HUDEP-2 (cell line): Measurements from ENCODE around the gene IFIT5.
A peak's percentile ranks its signal among the peaks of the same experiment; 100 is the strongest.
"Not testable (repeated sequence)": the region's sequence is repeated elsewhere in the genome, so short reads cannot be mapped to it uniquely, and the experiment has no call there.

Experiments
- DNase-seq, 76 experiments: peaks; one replicate each; lab custom pipeline; 2025; ENCODE audit not compliant: unreplicated experiment in 76 of 76; lab: John Stamatoyannopoulos, UW

IFIT5 gene

GRCh38 chr10:89392974-89393373 is 21.4 kb upstream of the IFIT5 start:
- DNase-seq: no peak

- no peak for DNase-seq
These were observed 20.5 kb upstream of the IFIT5 start for GRCh38 chr10:89393898-89394297.

GRCh38 chr10:89395141-89395540 is 19.2 kb upstream of the IFIT5 start:
- no peak for DNase-seq

- DNase-seq: no peak
These were observed 16.2 kb upstream of the IFIT5 start for GRCh38 chr10:89398003-89398749.

GRCh38 chr10:89399956-89400355 is 14.4 kb upstream of the IFIT5 start:
- no peak for DNase-seq

GRCh38 chr10:89403043-89403442 is 11.3 kb upstream of the IFIT5 start:
- peak in 2 of 76 experiments; percentile 25 to 28 for DNase-seq

- DNase-seq: peak in 1 of 76 experiments; percentile 19
These were observed 10.0 kb upstream of the IFIT5 start for GRCh38 chr10:89404104-89405047.

- DNase-seq: not testable (repeated sequence)
These were observed 8.2 kb upstream of the IFIT5 start for GRCh38 chr10:89406178-89406577.

GRCh38 chr10:89407792-89408191 is 6.6 kb upstream of the IFIT5 start:
- DNase-seq: not testable (repeated sequence)

GRCh38 chr10:89409282-89409681 is 5.1 kb upstream of the IFIT5 start:
- not testable (repeated sequence) for DNase-seq

GRCh38 chr10:89410551-89410950 is 3.8 kb upstream of the IFIT5 start:
- not testable (repeated sequence) for DNase-seq

GRCh38 chr10:89411135-89411534 is 3.2 kb upstream of the IFIT5 start:
- not testable (repeated sequence) for DNase-seq

GRCh38 chr10:89412276-89412675 is 2.1 kb upstream of the IFIT5 start:
- peak in 1 of 76 experiments; percentile 3 for DNase-seq

- no peak for DNase-seq
These were observed 913 bp upstream of the IFIT5 start for GRCh38 chr10:89413398-89413912.

GRCh38 chr10:89414879-89415821 is 782 bp downstream of the IFIT5 start:
- no peak for DNase-seq

GRCh38 chr10:89416465-89416864 is 2.1 kb downstream of the IFIT5 start:
- DNase-seq: no peak

GRCh38 chr10:89419548-89419947 is 5.2 kb downstream of the IFIT5 start:
- no peak for DNase-seq

- no peak for DNase-seq
These were observed 6.7 kb downstream of the IFIT5 start for GRCh38 chr10:89421018-89421476.

- no peak for DNase-seq
These were observed 10.6 kb downstream of the IFIT5 start for GRCh38 chr10:89425000-89425399.

- DNase-seq: peak in 13 of 76 experiments; percentile 1 to 42 (median 15)
These were observed 12.0 kb downstream of the IFIT5 start for GRCh38 chr10:89426230-89426868.
